Astrocyte (in vitro differentiated cells and primary cell): ENCODE measurements around the gene PPFIA1.

Source experiments
- CTCF ChIP-seq: IDR thresholded peaks from 2 replicates; pipeline ENCODE4 v1.5.1; 2011; ENCODE audit warnings: low read depth, mild to moderate bottlenecking, inconsistent platforms, low read length, moderate library complexity; ENCODE audit not compliant: insufficient read depth
- EZH2 ChIP-seq: IDR thresholded peaks from 2 replicates; pipeline ENCODE4 v1.6.1; 2012; ENCODE audit warnings: mild to moderate bottlenecking, low read length, inconsistent platforms; ENCODE audit not compliant: insufficient read depth

- no peak for TF ChIP-seq CTCF
- no peak for TF ChIP-seq EZH2
Measured at GRCh38 chr11:70247042-70247709, 23.3 kb upstream of the PPFIA1 start.
